Measurements from ENCODE around the gene FOXL1.

Gene FOXL1

GRCh38 chr16:86578061-86578599 lies at the start of gene FOXL1:
Gene FOXL1, plus strand, starts transcription at chr16:86578549. Its CDS starts 175 bp downstream, at chr16:86578724.
- DNase-seq (ENCODE audit: low read depth), result no peak
- H3K4me3 ChIP-seq (ENCODE audit: low read length), result peak within 1 kb of the TSS; percentile 53

GRCh38 chr16:86529160-86529559 lies 49.2 kb upstream of the FOXL1 start:
- H3K4me3 ChIP-seq (ENCODE audit: low read length), result no peak overlapping the region
- no peak for DNase-seq (ENCODE audit: low read depth)
- TF ChIP-seq CTCF (conservative IDR thresholded peaks at IDR 0.05; ENCODE audit: low read depth, low read length), result no peak

More at GRCh38 chr16:86578061-86578599, at the start of gene FOXL1:
- no peak for TF ChIP-seq CTCF (conservative IDR thresholded peaks at IDR 0.05; ENCODE audit: low read depth, low read length)

GRCh38 chr16:86530251-86531190 lies 47.8 kb upstream of the FOXL1 start:
- TF ChIP-seq CTCF (conservative IDR thresholded peaks at IDR 0.05; ENCODE audit: low read depth, low read length), result no peak
- no peak for DNase-seq (ENCODE audit: low read depth)
- no peak overlapping the region for H3K4me3 ChIP-seq (ENCODE audit: low read length)

- no peak overlapping the region for H3K4me3 ChIP-seq (ENCODE audit: low read length)
- TF ChIP-seq CTCF (conservative IDR thresholded peaks at IDR 0.05; ENCODE audit: low read depth, low read length), result no peak
- no peak for DNase-seq (ENCODE audit: low read depth)
These were observed 47.2 kb upstream of the FOXL1 start for GRCh38 chr16:86531191-86531545.

- TF ChIP-seq CTCF (conservative IDR thresholded peaks at IDR 0.05; ENCODE audit: low read depth, low read length), result no peak
- H3K4me3 ChIP-seq (ENCODE audit: low read length), result no peak overlapping the region
- no peak for DNase-seq (ENCODE audit: low read depth)
These were observed 46.5 kb upstream of the FOXL1 start for GRCh38 chr16:86531641-86532525.

GRCh38 chr16:86532526-86532815 lies 45.9 kb upstream of the FOXL1 start:
- no peak for DNase-seq (ENCODE audit: low read depth)
- no peak for TF ChIP-seq CTCF (conservative IDR thresholded peaks at IDR 0.05; ENCODE audit: low read depth, low read length)
- no peak overlapping the region for H3K4me3 ChIP-seq (ENCODE audit: low read length)
